H9 (cell line): ENCODE measurements around the gene CHIC1. TPM values are rescaled to one million over a fixed set of nuclear protein-coding genes. Genes with fewer than 3 reads are reported as not detected.
A peak's percentile ranks its signal among the peaks of the same experiment; 100 is the strongest.

Experiments
- DNase-seq: peaks from one replicate; pipeline ENCODE4 v3.0.0-alpha.2; 2017
- H2AFZ ChIP-seq: one replicate; pipeline ENCODE4 v1.6.1; 2013; ENCODE audit warnings: mild to moderate bottlenecking, low read length, control low read depth, moderate library complexity
- H2AK5ac ChIP-seq: 2 replicates; pipeline ENCODE4 v1.6.1; 2013; ENCODE audit warnings: low read length, control low read depth, mixed read lengths; ENCODE audit not compliant: insufficient read length
- H2BK120ac ChIP-seq: one replicate; pipeline ENCODE4 v1.6.1; 2013; ENCODE audit warnings: low read depth, mild to moderate bottlenecking, low read length, control low read depth, inconsistent platforms; ENCODE audit not compliant: poor library complexity, severe bottlenecking
- H2BK12ac ChIP-seq: 2 replicates; pipeline ENCODE4 v1.6.1; 2013; ENCODE audit warnings: low read length, control low read depth, mixed read lengths, low read depth; ENCODE audit not compliant: insufficient read length
- H2BK15ac ChIP-seq: 2 replicates; pipeline ENCODE4 v1.6.1; 2013; ENCODE audit warnings: low read depth, low read length, control low read depth
- H2BK20ac ChIP-seq: one replicate; pipeline ENCODE4 v1.6.1; 2013; ENCODE audit warnings: low read depth, mild to moderate bottlenecking, low read length, control low read depth, inconsistent platforms; ENCODE audit not compliant: poor library complexity, severe bottlenecking
- H2BK5ac ChIP-seq: 2 replicates; pipeline ENCODE4 v1.6.1; 2013; ENCODE audit warnings: low read length, control low read depth, mixed read lengths; ENCODE audit not compliant: insufficient read length
- H3K14ac ChIP-seq: 2 replicates; pipeline ENCODE4 v1.6.1; 2013; ENCODE audit warnings: low read length, control low read depth; ENCODE audit not compliant: insufficient read depth
- H3K18ac ChIP-seq: 2 replicates; pipeline ENCODE4 v1.6.1; 2013; ENCODE audit warnings: low read depth, mild to moderate bottlenecking, mixed read lengths, low read length, control low read depth; ENCODE audit not compliant: insufficient read length
- H3K23ac ChIP-seq: 2 replicates; pipeline ENCODE4 v1.6.1; 2013; ENCODE audit warnings: low read length, control low read depth, mixed read lengths, low read depth; ENCODE audit not compliant: insufficient read length
- H3K23me2 ChIP-seq: 2 replicates; pipeline ENCODE4 v1.6.1; 2013; ENCODE audit warnings: low read depth, mild to moderate bottlenecking, mixed read lengths, low read length, control low read depth; ENCODE audit not compliant: insufficient read length, poor library complexity, severe bottlenecking
- H3K27ac ChIP-seq: 2 replicates; pipeline ENCODE4 v1.5.1; 2013; ENCODE audit warnings: low read length, control low read depth, mixed read lengths, low read depth; ENCODE audit not compliant: insufficient read length
- H3K27me3 ChIP-seq: 2 replicates; pipeline ENCODE4 v1.6.1; 2013; ENCODE audit warnings: low read length, control low read depth, inconsistent platforms; ENCODE audit not compliant: insufficient read depth
- H3K4ac ChIP-seq: 2 replicates; pipeline ENCODE4 v1.6.1; 2013; ENCODE audit warnings: low read depth, mild to moderate bottlenecking, control low read depth, inconsistent platforms, low read length, moderate library complexity
- H3K4me1 ChIP-seq: 2 replicates; pipeline ENCODE4 v1.6.1; 2013; ENCODE audit warnings: low read length, control low read depth, inconsistent platforms; ENCODE audit not compliant: insufficient read depth
- H3K4me2 ChIP-seq: 2 replicates; pipeline ENCODE4 v1.6.1; 2013; ENCODE audit warnings: low read length, control low read depth, mixed read lengths; ENCODE audit not compliant: insufficient read length, insufficient read depth
- H3K56ac ChIP-seq: 2 replicates; pipeline ENCODE4 v1.6.1; 2013; ENCODE audit warnings: low read depth, mild to moderate bottlenecking, mixed read lengths, low read length, control low read depth; ENCODE audit not compliant: insufficient read length
- H3K79me1 ChIP-seq: 2 replicates; pipeline ENCODE4 v1.6.1; 2013; ENCODE audit warnings: low read depth, mild to moderate bottlenecking, moderate library complexity, low read length, control low read depth, inconsistent platforms; ENCODE audit not compliant: insufficient read depth, poor library complexity, severe bottlenecking
- H3K79me2 ChIP-seq: 2 replicates; pipeline ENCODE4 v1.6.1; 2013; ENCODE audit warnings: low read length, control low read depth, inconsistent platforms; ENCODE audit not compliant: insufficient read depth
- H3K9ac ChIP-seq: 2 replicates; pipeline ENCODE4 v1.6.1; 2013; ENCODE audit warnings: low read length, control low read depth, mixed read lengths; ENCODE audit not compliant: insufficient read length; ENCODE audit errors: extremely low read depth
- H3K9me3 ChIP-seq: one replicate; pipeline ENCODE4 v1.6.1; 2013; ENCODE audit warnings: low read depth, low read length, inconsistent platforms; ENCODE audit not compliant: control insufficient read depth
- H3T11ph ChIP-seq: one replicate; pipeline ENCODE4 v1.6.1; 2013; ENCODE audit warnings: mild to moderate bottlenecking, low read length, control low read depth, inconsistent platforms
- H4K20me1 ChIP-seq: one replicate; pipeline ENCODE4 v1.6.1; 2013; ENCODE audit not compliant: control insufficient read depth, insufficient read length, insufficient read depth
- H4K5ac ChIP-seq: 2 replicates; pipeline ENCODE4 v1.6.1; 2013; ENCODE audit warnings: low read depth, mild to moderate bottlenecking, mixed read lengths, low read length, control low read depth; ENCODE audit not compliant: insufficient read length
- H4K8ac ChIP-seq: replicated peaks from 2 replicates; pipeline ENCODE4 v1.6.1; 2013; ENCODE audit warnings: low read length, control low read depth, mixed read lengths, low read depth; ENCODE audit not compliant: insufficient read length
- H4K91ac ChIP-seq: 2 replicates; pipeline ENCODE4 v1.6.1; 2013; ENCODE audit warnings: low read depth, mild to moderate bottlenecking, moderate library complexity, mixed read lengths, low read length, control low read depth; ENCODE audit not compliant: insufficient read length
- H3K27ac Mint-ChIP-seq, 3 experiments: 2 replicates in 2 of 3; 3 replicates in 1 of 3; pipeline ENCODE4 v1.8.0; 2020 to 2021; ENCODE audit warnings: mixed read lengths in 3 of 3, mild to moderate bottlenecking in 1 of 3, moderate library complexity in 1 of 3
- H3K27me3 Mint-ChIP-seq: 2 replicates; pipeline ENCODE4 v1.8.0; 2021; ENCODE audit warnings: low read depth, mild to moderate bottlenecking, moderate library complexity, mixed read lengths
- H3K36me3 Mint-ChIP-seq, 3 experiments: 2 replicates in 2 of 3; 3 replicates in 1 of 3; pipeline ENCODE4 v1.8.0; 2020 to 2021; ENCODE audit warnings: low read depth in 3 of 3, mixed read lengths in 3 of 3; ENCODE audit not compliant: insufficient read depth in 1 of 3
- H3K4me1 Mint-ChIP-seq, 2 experiments: 2 replicates each; pipeline ENCODE4 v1.8.0; 2020; ENCODE audit warnings: mixed read lengths in 2 of 2
- H3K4me3 Mint-ChIP-seq, 2 experiments: 2 replicates in 1 of 2; 3 replicates in 1 of 2; pipeline ENCODE4 v1.8.0; 2020 to 2021; ENCODE audit warnings: mild to moderate bottlenecking in 2 of 2, mixed read lengths in 2 of 2, moderate library complexity in 1 of 2
- H3K9me3 Mint-ChIP-seq, 2 experiments: 2 replicates in 1 of 2; 3 replicates in 1 of 2; pipeline ENCODE4 v1.8.0; 2020; ENCODE audit warnings: mild to moderate bottlenecking in 2 of 2, mixed read lengths in 2 of 2, moderate library complexity in 1 of 2
- CTCF ChIP-seq: fragments of 200-600 bp; sonication (generic); conservative IDR thresholded peaks from 3 replicates; pipeline ENCODE4 v1.8.0; 2021; ENCODE audit warnings: antibody characterized with exemption, mild to moderate bottlenecking
- WGBS: extraction: QIAGEN DNeasy Blood & Tissue Kit; methylation state at CpG from one replicate; pipeline ENCODE4 v1.1.7; 2013; ENCODE audit warnings: missing lambda C conversion rate, low lambda C conversion rate, mixed read lengths; ENCODE audit not compliant: insufficient read length; ENCODE audit errors: extremely low coverage; 5-methylcytosine and 5-hydroxymethylcytosine counted together
- total RNA-seq: library from RNA; stranded (reverse); gene quantifications from 2 replicates; pipeline ENCODE4 v1.2.1, GENCODE V29; 2021

Gene CHIC1
- total RNA-seq, 1 experiment from 2014 or later, result 17.2 TPM

DNA sequence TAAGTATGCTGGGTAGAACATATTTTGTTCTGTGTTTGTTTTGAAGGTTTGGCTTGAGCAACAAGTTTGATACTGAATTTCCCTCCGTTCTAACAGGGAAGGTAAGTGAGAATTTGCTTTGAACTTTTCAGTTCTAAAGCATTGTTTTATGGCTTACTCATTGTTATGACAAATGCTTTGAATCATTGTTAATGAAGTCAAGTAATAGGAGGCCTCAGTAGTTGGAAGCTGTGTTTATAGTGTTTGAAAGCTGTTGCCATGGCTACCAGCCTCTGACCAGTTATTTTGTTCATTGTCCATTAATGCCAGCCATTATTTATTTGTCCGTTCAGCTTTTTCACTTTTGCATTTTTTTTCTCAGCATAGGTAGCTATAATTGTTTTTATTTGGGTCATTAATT lies 14.4 kb downstream of the CHIC1 start:
- no peak for TF ChIP-seq CTCF
- H3K23me2 ChIP-seq, result no peaks in the 10 kb centered on the region
- no peak overlapping the region for H2BK20ac ChIP-seq
- no peak overlapping the region for H2AK5ac ChIP-seq
- no peak overlapping the region for H2BK5ac ChIP-seq
- no peaks in the 10 kb centered on the region; the same call in 1 of the 2 replicates for H3K4me1 ChIP-seq
- no peak overlapping the region for H3K4ac ChIP-seq
- no peak overlapping the region for H2BK12ac ChIP-seq
- H3K27me3 Mint-ChIP-seq, result no peaks in the 10 kb centered on the region
- no peak overlapping the region for H3K23ac ChIP-seq
- H2BK120ac ChIP-seq, result no peak overlapping the region
- H3K9me3 ChIP-seq, result no peaks in the 10 kb centered on the region
- no peak overlapping the region for H4K91ac ChIP-seq
- H3K79me2 ChIP-seq, result no peaks in the 10 kb centered on the region; the same call in 1 of the 2 replicates
- peaks cover 21 to 33% of the 10 kb centered on the region in 2 experiments for H3K4me1 Mint-ChIP-seq
- no peak overlapping the region for H4K5ac ChIP-seq
- no peaks in the 10 kb centered on the region for H3K27me3 ChIP-seq
- H3K4me2 ChIP-seq, result no peak overlapping the region
- H3K27ac Mint-ChIP-seq, result peak overlapping the region in 1 of 3 experiments; percentile 13; a peak in 1 of 7 replicates
- no peak overlapping the region for H3K27ac ChIP-seq
- H4K20me1 ChIP-seq, result no peaks in the 10 kb centered on the region
- no peak overlapping the region for H2AFZ ChIP-seq
- no CpG with 5 or more reads among the region's 2 CpGs for WGBS
- no peak overlapping the region for H2BK15ac ChIP-seq
- no peak overlapping the region for H3T11ph ChIP-seq
- no peak overlapping the region for H3K18ac ChIP-seq
- no peaks in the 10 kb centered on the region for H3K79me1 ChIP-seq
- H3K9ac ChIP-seq, result no peak overlapping the region
- no peak overlapping the region for H3K56ac ChIP-seq
- H3K4me3 Mint-ChIP-seq, result no peak overlapping the region
- H3K36me3 Mint-ChIP-seq, result peaks cover 20 to 24% (median 21%) of the 10 kb centered on the region in 3 experiments
- no peak overlapping the region for H4K8ac ChIP-seq
- peaks cover 9 to 24% of the 10 kb centered on the region in 2 experiments; a peak in 4 of 5 replicates for H3K9me3 Mint-ChIP-seq
- no peak for DNase-seq
- no peak overlapping the region for H3K14ac ChIP-seq
